LNCaP clone FGC (cell line): Measurements from ENCODE around the gene MIA2.

ENCODE experiments used
- DNase-seq: peaks from one replicate; pipeline ENCODE4 v3.0.0-alpha.2; 2011; ENCODE audit warnings: low read depth
- H3K4me3 ChIP-seq: 2 replicates; pipeline ENCODE4 v1.5.1; 2011; ENCODE audit warnings: mild to moderate bottlenecking, low read depth, low read length, control low read depth
- TF ChIP-seq, protein P1 (sequence below): IDR thresholded peaks from 2 replicates; pipeline ENCODE4 v1.5.1; 2012; ENCODE audit warnings: mild to moderate bottlenecking; ENCODE audit not compliant: control insufficient read depth, insufficient read depth; ENCODE audit errors: extremely low read depth

Gene MIA2

GRCh38 chr14:39384177-39384576, 150.5 kb downstream of the MIA2 start:
- TF ChIP-seq, protein P1, sequence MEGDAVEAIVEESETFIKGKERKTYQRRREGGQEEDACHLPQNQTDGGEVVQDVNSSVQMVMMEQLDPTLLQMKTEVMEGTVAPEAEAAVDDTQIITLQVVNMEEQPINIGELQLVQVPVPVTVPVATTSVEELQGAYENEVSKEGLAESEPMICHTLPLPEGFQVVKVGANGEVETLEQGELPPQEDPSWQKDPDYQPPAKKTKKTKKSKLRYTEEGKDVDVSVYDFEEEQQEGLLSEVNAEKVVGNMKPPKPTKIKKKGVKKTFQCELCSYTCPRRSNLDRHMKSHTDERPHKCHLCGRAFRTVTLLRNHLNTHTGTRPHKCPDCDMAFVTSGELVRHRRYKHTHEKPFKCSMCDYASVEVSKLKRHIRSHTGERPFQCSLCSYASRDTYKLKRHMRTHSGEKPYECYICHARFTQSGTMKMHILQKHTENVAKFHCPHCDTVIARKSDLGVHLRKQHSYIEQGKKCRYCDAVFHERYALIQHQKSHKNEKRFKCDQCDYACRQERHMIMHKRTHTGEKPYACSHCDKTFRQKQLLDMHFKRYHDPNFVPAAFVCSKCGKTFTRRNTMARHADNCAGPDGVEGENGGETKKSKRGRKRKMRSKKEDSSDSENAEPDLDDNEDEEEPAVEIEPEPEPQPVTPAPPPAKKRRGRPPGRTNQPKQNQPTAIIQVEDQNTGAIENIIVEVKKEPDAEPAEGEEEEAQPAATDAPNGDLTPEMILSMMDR: no peak
- H3K4me3 ChIP-seq: no peak overlapping the region
- DNase-seq: no peak

DNA sequence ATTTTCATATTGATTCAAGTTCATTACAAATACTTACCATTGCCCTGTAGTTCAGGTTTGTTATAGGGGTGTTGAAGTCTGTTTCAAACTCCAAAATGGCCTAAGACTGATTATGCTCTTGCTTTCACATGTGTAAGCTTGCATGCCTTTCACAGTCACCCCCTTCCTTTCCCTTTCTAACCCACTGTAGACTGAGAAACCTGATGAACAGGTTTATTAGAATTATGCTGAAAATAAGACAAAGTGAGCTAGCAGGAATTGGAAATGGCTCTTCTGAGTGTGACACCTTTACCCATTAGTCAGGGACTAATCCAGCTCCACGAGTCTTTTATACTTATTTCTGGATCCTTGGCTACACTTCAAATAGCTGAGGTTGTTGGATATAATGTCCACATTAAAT, 159.6 kb downstream of the MIA2 start:
- TF ChIP-seq, protein P1: no peak
- H3K4me3 ChIP-seq: no peak overlapping the region
- no peak for DNase-seq

DNA sequence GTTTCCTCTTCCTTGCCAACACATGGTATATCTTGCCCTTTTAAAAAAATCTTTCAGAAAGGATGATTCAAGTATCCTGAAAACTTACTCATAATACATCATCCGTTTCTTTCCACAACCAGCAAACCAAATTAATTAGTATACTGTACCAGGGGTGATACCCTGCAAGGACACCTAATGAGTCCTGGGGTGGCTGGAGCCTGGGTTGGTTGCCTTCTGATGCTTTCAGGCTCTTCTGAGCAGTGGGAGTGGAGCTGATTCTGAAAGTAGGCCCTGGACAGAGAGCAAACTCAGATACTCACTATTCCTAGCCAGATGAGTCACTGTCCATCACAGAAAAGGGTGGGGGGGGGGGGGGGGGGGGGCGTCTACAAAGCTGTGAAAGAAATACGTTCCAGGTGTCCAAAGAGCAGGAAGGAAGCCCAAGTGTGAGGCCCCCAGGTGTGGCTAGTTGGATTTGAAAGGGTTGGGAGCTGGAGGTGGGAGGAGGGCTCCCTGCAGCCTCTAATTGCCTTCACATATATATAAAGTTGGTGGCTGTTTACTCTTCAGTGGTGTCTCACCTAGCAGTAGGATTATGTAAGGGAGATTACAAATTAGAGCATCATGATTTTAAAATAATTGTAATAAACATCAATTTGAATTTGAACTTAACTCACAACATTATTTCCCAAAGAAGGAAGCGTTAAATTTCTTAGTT, 162.0 kb downstream of the MIA2 start:
- TF ChIP-seq, protein P1: no peak
- H3K4me3 ChIP-seq: no peak overlapping the region
- no peak for DNase-seq

DNA sequence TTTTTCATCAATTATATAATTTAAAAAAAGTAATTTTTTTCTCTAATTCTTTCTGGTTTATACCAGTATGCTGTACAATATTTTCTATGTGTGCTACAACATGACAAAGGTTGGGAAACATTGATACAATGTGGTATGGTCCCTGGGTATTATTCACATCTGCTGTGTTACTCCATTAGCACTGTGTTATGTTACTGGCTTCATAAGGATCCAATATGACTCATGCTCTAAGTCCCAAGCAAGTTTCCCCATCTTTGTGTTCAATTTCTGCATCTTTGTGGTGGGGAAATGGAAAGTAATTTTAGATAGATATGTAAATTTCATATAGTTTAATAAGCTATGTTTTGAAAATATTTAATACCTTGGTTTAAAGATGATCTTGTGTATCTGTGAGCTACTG, 162.7 kb downstream of the MIA2 start:
- no peak overlapping the region for H3K4me3 ChIP-seq
- TF ChIP-seq, protein P1: no peak
- no peak for DNase-seq

DNA sequence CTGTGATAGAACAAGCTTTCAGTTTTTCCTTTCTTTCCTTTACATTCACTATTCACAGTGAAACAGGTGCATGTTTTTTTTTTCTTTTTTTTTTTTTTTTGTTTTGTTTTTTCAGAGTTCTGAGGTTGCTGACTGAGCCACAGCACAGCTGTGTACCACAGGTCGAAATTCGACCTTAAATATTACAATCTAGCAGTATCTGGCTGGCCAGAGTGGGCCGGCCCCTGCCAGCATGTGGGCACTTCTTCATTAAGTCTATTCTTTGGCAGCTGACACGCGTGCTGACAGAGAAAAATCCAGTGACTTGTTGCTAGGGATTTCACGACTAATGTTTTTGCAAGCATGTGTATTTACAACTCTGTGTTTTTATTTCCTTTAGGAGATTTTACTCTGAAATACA, 164.7 kb downstream of the MIA2 start:
- DNase-seq: no peak
- no peak overlapping the region for H3K4me3 ChIP-seq
- TF ChIP-seq, protein P1: no peak

- H3K4me3 ChIP-seq: no peak overlapping the region
- TF ChIP-seq, protein P1: no peak
- no peak for DNase-seq
Measured at GRCh38 chr14:39406560-39406959, 172.8 kb downstream of the MIA2 start.

- no peak overlapping the region for H3K4me3 ChIP-seq
- DNase-seq: no peak
- TF ChIP-seq, protein P1: no peak
Measured at GRCh38 chr14:39416072-39416471, 182.4 kb downstream of the MIA2 start.
